ENCODE data around the gene DRG2. TPM values are rescaled to one million over a fixed set of nuclear protein-coding genes. Genes with fewer than 3 reads are reported as not detected.
A peak's percentile ranks its signal among the peaks of the same experiment; 100 is the strongest.

DRG2 gene
- total and polyA plus RNA-seq, 10 of the 15 experiments (the other 5 are each of a cell fraction or from before 2014, with no cell fraction given) = 9.1 to 64.8 (median 45.7) TPM

DNA sequence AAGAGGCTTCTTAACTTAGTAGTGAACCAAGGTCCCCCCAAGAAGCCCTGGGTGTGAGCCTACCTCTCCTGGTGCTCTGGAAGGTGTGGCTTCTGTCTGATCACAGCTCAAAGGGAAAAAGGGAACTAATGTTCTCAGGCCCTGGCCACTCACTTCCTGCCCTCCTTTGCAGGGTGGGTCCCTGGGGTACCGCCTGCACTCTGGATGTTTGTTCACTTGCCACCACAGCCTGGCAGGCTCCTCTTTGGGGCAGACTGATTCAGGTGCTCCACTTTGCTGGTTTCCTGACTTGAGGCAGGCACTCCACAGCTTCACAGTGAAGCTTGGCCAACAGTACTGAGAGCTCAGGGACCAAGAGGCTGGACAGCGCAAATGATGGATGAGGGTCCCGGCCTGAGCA is 14.9 kb downstream of the DRG2 start:
- Histone ChIP-seq H3K27me3 (replicated peaks in 1 of 2; ENCODE audit: control insufficient read depth in 2 of 2, insufficient read depth in 2 of 2, low read length in 1 of 2) (no peaks in the 10 kb centered on the region), H4K20me1 (ENCODE audit: control insufficient read depth, insufficient read depth) (no peaks in the 10 kb centered on the region), H3K36me3 (ENCODE audit: control insufficient read depth in 2 of 2, insufficient read depth in 2 of 2, low read length in 1 of 2) (peaks cover 11% of the 10 kb centered on the region in 2 experiments), H3K4me3 (no peak overlapping the region), H3K4me2 (ENCODE audit: control insufficient read depth, insufficient read depth) (no peak overlapping the region), H3K9me3 (replicated peaks; ENCODE audit: control insufficient read depth, insufficient read depth, low read length) (no peaks in the 10 kb centered on the region), H3K27ac (ENCODE audit: control insufficient read depth, insufficient read depth) (no peak overlapping the region), H2AFZ (ENCODE audit: control insufficient read depth, low read depth, low read length) (no peak overlapping the region), H3K9ac (ENCODE audit: control insufficient read depth, insufficient read depth, low read length) (no peak overlapping the region), H3K4me1 (ENCODE audit: control insufficient read depth, insufficient read depth, low read length) (no peaks in the 10 kb centered on the region), H3K79me2 (ENCODE audit: control insufficient read depth, insufficient read depth, low read length) (no peaks in the 10 kb centered on the region)
- 53% methylated on average over 3 of the region's 3 CpGs for WGBS (ENCODE audit: insufficient coverage, insufficient replicate concordance, low lambda C conversion rate, missing lambda C conversion rate)
- no peak for DNase-seq (ENCODE audit: low read depth, low spot score)
- POLR2A ChIA-PET = no interaction called here
- RAD21 ChIA-PET (ENCODE audit: unreplicated experiment) = no interaction called here
- BruUV-seq (replicated peaks) = no TSS peak
- TF ChIP-seq SMARCA5 (IDR thresholded peaks at IDR 0.05) (no peak), YBX1 (IDR thresholded peaks at IDR 0.05) (no peak), USF1 (IDR thresholded peaks at IDR 0.05; ENCODE audit: borderline replicate concordance, extremely low read length, insufficient read depth, low read depth, low read length) (no peak)
- SMC1A ChIA-PET (ENCODE audit: uncharacterized antibody, unreplicated experiment) = no interaction called here
- intact Hi-C loops (cut with micrococcal nuclease; ENCODE audit: unreplicated experiment) = no loop called here
- ATAC-seq = peak; percentile 48
- CTCF ChIA-PET = interaction anchor here (0.6 to 1.0 kb wide), 2 partner anchors 14 to 81 kb away, joined by 3 read pairs; partner anchors contain the start of gene ALKBH5
- in situ Hi-C loops (cut with MboI) = no loop called here
- no peak for FAIRE-seq

- Histone ChIP-seq H3K27ac (ENCODE audit: control insufficient read depth, insufficient read depth) (no peak overlapping the region), H3K79me2 (ENCODE audit: control insufficient read depth, insufficient read depth, low read length) (no peaks in the 10 kb centered on the region), H3K4me1 (ENCODE audit: control insufficient read depth, insufficient read depth, low read length) (no peaks in the 10 kb centered on the region), H3K9me3 (replicated peaks; ENCODE audit: control insufficient read depth, insufficient read depth, low read length) (no peaks in the 10 kb centered on the region), H3K27me3 (replicated peaks in 1 of 2; ENCODE audit: control insufficient read depth in 2 of 2, insufficient read depth in 2 of 2, low read length in 1 of 2) (no peaks in the 10 kb centered on the region), H3K4me2 (ENCODE audit: control insufficient read depth, insufficient read depth) (no peak overlapping the region), H3K36me3 (ENCODE audit: control insufficient read depth in 2 of 2, insufficient read depth in 2 of 2, low read length in 1 of 2) (peaks cover 5 to 8% of the 10 kb centered on the region in 2 experiments; a peak in 3 of 4 replicates), H4K20me1 (ENCODE audit: control insufficient read depth, insufficient read depth) (no peaks in the 10 kb centered on the region), H3K4me3 (no peak overlapping the region), H2AFZ (ENCODE audit: control insufficient read depth, low read depth, low read length) (no peak overlapping the region), H3K9ac (ENCODE audit: control insufficient read depth, insufficient read depth, low read length) (no peak overlapping the region)
- CTCF ChIA-PET = no interaction called here
- no TSS peak for BruUV-seq (replicated peaks)
- no peak for DNase-seq (ENCODE audit: low read depth, low spot score)
- no peak for FAIRE-seq
- 83% methylated on average over 3 of the region's 3 CpGs for WGBS (ENCODE audit: insufficient coverage, insufficient replicate concordance, low lambda C conversion rate, missing lambda C conversion rate)
- RAD21 ChIA-PET (ENCODE audit: unreplicated experiment) = no interaction called here
- intact Hi-C loops (cut with micrococcal nuclease; ENCODE audit: unreplicated experiment) (no loop called here), in situ Hi-C loops (cut with MboI) (no loop called here)
- ATAC-seq = no peak
- SMC1A ChIA-PET (ENCODE audit: uncharacterized antibody, unreplicated experiment) = no interaction called here
- POLR2A ChIA-PET = no interaction called here
- no peak for TF ChIP-seq HDAC2 (IDR thresholded peaks at IDR 0.05)
- TF ChIP-seq, protein P1, sequence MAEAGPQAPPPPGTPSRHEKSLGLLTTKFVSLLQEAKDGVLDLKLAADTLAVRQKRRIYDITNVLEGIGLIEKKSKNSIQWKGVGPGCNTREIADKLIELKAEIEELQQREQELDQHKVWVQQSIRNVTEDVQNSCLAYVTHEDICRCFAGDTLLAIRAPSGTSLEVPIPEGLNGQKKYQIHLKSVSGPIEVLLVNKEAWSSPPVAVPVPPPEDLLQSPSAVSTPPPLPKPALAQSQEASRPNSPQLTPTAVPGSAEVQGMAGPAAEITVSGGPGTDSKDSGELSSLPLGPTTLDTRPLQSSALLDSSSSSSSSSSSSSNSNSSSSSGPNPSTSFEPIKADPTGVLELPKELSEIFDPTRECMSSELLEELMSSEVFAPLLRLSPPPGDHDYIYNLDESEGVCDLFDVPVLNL (IDR thresholded peaks at IDR 0.05; ENCODE audit: low read depth, low read length) = no peak
- no peak for TF ChIP-seq REST (IDR thresholded peaks at IDR 0.05; ENCODE audit: low read depth, low read length)
- TF ChIP-seq, protein P2, sequence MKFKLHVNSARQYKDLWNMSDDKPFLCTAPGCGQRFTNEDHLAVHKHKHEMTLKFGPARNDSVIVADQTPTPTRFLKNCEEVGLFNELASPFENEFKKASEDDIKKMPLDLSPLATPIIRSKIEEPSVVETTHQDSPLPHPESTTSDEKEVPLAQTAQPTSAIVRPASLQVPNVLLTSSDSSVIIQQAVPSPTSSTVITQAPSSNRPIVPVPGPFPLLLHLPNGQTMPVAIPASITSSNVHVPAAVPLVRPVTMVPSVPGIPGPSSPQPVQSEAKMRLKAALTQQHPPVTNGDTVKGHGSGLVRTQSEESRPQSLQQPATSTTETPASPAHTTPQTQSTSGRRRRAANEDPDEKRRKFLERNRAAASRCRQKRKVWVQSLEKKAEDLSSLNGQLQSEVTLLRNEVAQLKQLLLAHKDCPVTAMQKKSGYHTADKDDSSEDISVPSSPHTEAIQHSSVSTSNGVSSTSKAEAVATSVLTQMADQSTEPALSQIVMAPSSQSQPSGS (IDR thresholded peaks at IDR 0.05; ENCODE audit: low read length) = no peak
- no peak for TF ChIP-seq CHD1 (IDR thresholded peaks at IDR 0.05; ENCODE audit: low read depth, low read length)
- TF ChIP-seq GABPA (IDR thresholded peaks at IDR 0.05; ENCODE audit: low read depth) = no peak
Observed at GRCh38 chr17:18105027-18105426, 17.3 kb downstream of the DRG2 start.
